GM12801 (cell line): ENCODE results near the gene SFXN5.

Experiments
- TF ChIP-seq, protein P1 (sequence below): IDR thresholded peaks from one replicate; pipeline ENCODE4 v1.5.1; 2011; ENCODE audit warnings: control low read depth; ENCODE audit not compliant: insufficient read length; ENCODE audit errors: extremely low read depth

SFXN5 gene

DNA sequence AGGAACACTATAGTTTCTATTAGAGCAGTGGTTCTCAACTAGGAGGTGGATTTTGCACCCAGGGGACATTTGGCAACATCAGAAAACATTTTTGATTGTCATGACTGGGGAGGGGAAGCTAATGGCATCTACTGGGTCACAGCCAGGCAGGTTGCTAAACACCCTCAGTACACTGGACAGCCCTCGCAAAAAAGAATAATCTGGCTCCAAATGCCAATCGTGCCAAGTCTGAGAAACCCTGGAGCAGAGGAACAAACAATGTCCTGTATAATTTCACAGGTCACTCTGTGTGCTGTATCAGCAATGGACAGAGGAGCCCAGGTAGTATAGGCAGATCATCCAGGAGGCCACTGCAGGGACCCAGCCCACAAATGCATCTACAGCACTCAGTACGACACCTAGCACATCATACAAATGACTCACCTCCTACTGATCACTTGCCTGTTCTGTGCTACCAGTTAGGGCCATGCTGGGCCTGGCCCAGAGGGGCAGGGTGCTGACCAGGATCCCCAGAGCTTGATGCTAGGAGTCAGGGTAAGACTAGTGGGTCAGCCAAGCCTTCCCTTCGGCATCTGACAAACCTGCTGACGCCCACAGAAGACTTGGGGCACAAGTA is 37.6 kb downstream of the SFXN5 start:
- TF ChIP-seq, protein P1, sequence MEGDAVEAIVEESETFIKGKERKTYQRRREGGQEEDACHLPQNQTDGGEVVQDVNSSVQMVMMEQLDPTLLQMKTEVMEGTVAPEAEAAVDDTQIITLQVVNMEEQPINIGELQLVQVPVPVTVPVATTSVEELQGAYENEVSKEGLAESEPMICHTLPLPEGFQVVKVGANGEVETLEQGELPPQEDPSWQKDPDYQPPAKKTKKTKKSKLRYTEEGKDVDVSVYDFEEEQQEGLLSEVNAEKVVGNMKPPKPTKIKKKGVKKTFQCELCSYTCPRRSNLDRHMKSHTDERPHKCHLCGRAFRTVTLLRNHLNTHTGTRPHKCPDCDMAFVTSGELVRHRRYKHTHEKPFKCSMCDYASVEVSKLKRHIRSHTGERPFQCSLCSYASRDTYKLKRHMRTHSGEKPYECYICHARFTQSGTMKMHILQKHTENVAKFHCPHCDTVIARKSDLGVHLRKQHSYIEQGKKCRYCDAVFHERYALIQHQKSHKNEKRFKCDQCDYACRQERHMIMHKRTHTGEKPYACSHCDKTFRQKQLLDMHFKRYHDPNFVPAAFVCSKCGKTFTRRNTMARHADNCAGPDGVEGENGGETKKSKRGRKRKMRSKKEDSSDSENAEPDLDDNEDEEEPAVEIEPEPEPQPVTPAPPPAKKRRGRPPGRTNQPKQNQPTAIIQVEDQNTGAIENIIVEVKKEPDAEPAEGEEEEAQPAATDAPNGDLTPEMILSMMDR, result no peak

DNA sequence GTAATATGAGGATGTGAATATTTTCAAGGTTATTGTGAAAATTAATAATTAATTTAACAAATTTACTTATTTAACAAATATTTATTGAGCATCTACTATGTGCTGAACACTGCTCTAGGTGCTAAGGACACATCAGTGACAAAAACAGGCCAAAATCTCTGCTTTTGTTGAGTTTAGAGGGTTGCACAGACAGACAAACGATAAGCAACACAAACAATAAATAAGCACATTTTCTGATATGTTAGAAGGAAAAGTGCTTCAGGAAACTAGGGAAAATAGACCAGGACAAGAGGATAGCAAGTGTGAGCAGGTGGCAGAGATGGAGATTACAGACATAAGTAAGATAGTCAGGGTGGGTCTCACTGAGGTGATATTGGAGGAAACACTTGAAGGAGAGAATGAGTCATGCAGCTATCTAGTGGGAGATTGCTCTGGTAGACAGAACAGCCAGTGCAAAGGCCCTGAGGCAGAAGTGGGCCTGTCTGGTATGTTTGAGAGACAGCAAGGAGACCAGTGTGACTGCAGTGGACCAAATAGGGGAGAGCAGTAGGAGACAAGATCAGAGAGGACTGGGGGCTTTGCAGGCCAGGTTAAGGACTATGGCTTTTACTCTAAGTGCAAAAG is 38.3 kb downstream of the SFXN5 start:
- TF ChIP-seq, protein P1, result no peak

DNA sequence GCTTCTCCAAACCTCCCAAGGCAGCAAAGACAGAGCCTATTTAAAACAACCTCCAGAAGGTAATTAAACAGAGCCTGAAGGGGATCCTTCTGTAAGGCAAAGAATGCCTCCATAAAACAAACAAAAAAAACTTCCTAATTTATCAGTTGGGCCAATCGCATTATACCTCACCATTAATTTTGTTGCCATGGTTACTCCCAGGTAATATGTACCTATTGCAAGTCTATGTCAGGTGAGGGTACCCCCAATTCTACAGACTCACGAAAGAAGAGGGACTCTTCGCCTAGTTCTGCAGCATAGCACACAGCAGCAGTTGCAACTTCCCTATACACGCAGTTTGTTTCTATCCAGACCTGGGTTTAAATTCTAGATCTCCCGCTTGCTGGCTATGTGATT is 38.8 kb downstream of the SFXN5 start:
- TF ChIP-seq, protein P1, result no peak

DNA sequence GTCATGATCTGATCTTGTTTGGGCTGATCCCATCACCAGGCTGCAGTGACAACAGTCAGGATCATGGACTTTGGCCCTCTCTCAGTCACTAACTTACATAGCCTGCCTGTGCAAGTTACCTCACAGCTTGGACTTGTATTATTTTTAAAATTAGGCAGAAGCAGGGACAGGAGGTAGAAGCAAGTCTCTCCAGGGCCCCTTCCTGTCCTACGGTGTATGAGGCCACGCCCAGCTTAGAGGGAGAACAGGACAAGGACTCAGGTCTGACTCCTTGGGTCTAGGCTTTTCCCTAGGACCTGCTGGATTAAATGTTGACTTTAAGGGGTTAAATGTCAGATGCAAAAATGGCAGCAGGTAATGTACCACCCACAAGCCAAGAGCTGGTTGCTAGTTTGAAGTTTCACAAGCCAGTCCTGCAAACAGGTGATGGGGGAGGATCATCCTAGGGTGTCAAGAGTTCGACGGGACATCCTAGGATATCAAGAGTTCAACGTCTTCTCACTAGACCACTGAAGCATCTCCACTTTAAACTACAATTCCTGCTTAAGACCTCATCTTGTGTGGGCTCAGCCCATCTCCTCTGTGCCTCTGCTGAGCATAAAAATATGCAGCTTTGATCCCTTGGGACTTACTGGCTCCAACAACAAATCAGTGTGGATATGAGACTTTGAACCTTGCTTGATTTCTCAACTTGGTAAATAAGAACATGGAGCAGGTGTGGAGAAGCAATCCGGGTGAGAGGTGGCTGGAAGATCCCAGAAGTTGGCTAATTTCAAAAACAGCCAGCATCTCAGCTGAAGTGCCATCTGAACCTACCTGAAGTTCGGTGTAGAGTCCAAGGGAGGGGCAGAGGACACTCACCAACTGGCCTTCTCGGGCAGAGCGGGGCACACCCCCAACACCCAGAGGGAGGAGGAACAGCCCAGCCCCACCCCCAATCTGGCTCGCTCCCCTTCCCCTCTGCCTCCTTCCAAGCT is 39.5 kb downstream of the SFXN5 start:
- TF ChIP-seq, protein P1, result no peak

DNA sequence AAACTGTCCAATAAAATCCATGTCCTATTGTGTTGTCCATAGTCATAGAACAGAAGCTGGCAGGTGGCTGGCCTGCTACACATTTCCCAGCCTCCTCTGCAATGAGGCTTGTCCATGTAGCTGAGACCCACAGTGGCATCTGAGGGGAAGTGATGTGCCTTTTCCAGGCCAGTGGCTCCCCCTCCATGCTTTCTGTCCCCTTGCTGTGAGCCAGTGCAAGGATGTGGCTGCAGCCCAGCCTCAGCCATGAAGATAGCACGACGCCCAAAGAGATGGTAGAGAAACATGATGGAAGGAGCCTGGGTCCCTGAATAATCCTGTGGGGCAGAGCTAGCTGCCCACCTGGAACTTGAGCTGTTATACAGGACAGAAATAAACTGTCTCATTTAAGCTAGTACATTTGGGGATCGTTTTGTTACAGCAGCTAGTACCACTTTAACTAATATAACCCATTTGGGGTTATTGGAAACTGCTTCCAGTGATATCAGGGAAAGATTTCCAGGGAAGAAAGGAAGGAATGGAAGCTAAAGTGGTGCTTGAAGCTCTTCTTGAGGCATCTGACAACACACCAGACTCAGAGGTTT is 40.3 kb downstream of the SFXN5 start:
- TF ChIP-seq, protein P1, result no peak

DNA sequence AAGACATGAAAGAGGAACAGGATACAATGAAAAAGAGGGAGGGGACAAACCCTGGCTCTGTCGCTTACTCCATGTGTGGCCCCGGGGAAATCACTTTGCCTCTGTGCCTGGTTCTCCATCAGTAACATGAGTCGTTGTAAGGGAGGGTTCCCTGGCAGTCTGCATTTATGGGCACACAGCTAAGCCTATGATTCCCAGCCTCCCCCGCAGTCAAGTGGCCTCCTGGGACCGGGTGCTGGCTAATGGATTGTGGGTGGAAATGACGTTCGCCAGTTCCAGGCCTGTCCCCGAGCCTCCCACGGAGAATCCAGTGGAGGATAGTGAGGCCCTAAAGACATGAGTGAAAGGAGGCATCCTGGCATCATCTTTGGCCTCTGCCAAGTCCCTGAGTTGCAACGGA is 42.7 kb downstream of the SFXN5 start:
- TF ChIP-seq, protein P1, result no peak

DNA sequence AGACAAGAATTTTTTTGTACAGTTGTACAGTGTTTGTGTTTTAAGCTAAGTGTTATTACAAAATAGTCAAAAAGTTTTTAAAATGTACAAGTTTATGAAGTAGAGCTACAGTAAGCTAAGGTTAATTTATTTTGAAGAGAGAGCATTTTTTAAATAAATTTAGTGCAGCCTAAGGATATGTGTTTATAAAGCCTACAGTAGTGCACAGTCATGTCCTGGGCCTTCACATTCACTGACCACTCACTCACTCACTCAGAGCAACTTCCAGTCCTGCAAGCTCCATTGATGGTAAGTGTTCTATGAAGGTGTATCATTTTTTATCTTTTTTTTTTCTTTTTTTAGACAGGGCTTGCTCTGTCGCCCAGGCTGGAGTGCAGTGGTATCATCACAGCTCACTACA is 44.2 kb downstream of the SFXN5 start:
- TF ChIP-seq, protein P1, result no peak
